NCI-H128 (cell line): Measurements from ENCODE around the gene BOLA2.
"Not testable (repeated sequence)": the region's sequence is repeated elsewhere in the genome, so short reads cannot be mapped to it uniquely, and the experiment has no call there.

Source experiments
- DNase-seq: peaks from one replicate; lab custom pipeline; 2025; ENCODE audit not compliant: unreplicated experiment; lab: John Stamatoyannopoulos, UW

Gene BOLA2

DNA sequence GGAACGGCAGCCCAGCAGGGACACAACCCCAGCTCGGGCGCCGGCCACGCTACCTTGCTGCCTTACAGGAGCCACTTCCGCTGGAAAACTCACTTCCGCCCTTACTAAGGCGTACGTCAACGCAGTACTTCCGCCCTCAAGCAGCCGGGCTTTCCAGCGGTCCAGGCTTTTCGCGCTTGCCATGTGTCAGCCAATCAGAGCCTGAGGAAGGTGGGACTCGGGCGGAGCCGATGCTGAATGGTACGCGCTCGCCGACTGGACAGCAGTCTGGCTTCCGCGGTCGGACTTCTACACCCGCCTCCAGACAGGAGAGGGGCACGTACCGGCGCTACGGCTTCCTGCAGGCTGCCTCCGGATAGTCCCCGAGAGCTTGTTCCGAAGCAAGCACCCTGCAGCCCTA lies at the start of gene BOLA2, which contains the start of gene SLX1B:
Gene BOLA2, minus strand, starts transcription at position 83 of the 400 bp plus-strand sequence. CDS start 98 bp downstream, outside the sequence.
Gene SLX1B, plus strand, starts transcription at position 265 of the 400 bp plus-strand sequence.
- not testable (repeated sequence) for DNase-seq

DNA sequence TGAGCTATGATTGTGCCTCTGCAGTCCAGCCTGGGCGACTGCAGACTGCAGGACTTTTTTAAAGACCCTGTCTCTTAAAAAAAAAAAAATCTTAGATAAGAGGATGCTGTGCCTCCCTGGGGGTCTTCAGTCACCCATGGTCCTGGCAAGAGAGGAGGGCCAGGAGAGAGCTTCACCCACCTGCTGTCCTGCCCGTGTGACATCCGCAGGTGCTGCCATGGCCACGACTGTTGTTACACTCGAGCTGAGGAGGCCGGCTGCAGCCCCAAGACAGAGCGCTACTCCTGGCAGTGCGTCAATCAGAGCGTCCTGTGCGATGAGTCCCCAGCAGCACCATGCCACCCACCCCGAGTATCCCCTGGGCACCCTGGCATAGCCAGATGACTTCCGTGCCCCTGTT lies 28.1 kb upstream of the BOLA2 start:
- not testable (repeated sequence) for DNase-seq

DNA sequence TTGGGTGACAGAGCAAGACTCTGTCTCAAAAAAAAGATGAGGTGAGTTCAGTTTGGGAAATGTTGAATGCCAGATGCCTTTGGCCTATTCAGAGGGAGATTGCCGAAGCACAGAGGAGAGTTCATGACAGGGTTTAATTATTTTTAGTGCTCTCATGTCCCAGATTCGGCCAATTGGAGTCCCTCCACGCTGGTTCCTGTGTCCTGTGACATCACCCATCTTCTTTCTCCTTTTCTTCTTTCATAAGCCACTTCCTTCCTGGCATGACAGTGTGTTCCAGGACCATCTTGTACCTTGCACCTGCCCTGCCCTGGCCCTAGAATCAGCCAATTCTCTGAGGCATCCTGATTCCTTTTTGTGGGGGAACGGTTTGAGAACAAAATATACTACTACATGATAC lies 17.9 kb upstream of the BOLA2 start:
- DNase-seq: not testable (repeated sequence)

DNA sequence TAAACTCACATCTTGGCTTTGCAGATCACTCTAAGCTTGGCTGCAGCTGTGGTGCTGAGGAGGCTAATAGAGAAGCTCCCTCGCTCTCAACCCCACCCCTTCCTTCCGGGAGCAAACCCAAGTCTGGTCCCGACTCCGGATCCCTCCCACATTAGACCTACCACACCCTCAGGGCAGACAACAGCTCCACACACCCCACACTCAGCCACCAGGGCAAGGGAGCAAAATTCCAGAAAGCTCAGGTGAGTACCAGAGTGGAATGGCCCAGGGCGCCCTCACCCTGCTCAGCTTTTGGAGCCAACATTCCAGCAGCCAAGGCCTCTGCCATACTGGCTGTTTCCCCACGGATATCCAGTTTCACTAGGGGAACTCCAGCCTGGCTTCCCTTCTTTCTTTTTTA lies 15.5 kb upstream of the BOLA2 start:
- not testable (repeated sequence) for DNase-seq

DNA sequence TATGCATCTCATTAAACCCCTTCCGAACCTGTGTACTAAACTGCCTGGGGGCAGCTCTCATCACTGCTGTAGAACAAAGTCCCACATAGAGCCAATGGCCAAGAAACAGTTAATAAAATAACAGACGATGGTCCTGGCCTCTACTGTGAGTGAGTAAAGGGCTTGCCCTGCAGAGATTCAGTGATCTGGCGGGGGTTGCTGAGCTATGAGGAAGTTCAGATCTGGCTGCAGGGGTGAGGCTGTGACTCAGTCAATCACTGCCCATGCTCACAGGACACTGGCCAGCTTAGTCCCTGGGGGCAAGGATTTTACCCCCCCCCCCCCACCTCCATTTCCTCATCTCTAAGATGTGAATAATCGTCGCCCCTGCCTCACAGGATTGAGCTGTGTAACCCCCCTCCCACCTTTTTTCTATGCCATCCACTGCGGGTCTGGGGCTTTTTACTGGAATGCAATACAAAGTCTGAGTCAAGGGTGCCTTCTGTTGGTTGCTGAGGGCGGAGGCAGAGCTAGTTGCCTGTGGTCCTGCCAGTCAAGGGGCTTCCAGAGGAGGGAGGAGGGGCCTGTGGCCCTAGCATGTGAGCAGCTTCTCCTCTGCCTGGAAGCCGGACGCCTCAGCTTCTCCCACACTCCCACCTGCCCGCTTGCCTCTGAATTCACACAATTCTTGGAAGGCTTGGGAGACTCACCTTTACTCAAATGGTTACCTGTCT lies 13.7 kb upstream of the BOLA2 start:
- DNase-seq: not testable (repeated sequence)

DNA sequence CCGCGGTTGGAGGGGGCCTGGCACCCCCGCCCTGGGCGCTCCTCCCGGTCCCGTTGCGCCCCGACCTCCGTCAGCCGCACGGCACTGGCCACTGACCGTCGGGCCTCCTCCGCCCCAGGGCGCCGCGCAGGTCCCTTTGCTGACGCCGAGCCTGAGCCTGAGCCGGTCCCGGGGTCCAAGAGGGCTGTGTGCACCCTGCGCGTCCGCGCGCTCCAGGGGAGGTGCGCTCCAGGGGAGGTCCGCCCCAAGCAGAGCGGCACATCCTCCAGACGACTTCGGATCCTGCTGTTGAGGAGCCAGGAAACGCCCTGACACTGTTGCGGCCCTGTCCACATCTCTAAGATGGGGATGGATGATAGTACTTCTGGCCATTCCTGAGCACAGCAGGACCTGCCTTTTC lies 12.8 kb upstream of the BOLA2 start:
- DNase-seq: not testable (repeated sequence)

DNA sequence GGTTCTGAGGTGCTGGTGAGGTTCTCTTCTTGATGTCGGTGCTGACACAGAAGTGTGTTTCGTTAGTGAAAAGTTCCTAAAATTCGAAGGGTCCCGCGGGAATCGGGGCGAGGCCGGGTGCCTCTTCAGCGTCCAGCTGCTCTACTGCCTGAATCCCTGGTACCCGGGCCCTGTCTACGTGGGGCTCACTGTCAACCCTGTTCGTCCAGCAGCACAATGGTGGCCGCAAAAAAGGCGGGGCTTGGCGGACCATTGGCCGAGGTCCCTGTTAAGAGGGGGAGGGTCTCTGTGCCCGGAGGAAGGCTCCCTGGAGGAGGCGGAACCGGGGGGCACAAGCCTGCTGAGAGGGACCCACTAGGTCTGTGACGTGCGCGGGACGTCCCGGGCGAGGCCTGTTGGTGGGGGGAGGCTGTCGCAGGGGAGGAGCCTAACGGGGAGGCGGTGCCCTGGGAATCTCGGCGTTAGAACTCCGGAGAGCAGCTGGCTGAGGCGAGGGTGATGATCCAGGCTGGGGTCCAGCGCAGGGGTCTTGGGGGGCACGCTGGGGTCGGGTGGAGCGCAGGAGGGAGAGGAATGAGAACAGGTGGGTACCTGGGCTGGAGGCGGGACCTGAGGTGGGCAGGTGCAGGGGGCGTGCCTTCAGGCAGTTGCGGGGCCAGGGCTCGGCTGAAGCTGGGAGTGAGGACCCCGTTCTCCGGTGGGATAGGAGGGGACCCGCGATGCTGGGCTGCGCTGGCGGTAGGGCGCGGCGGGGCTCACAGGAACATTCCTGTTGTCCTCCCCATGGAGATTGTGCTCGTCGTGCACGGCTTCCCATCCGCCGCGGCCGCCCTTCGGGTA lies 12.1 kb upstream of the BOLA2 start:
- DNase-seq: not testable (repeated sequence)

- not testable (repeated sequence) for DNase-seq
Observed at GRCh38 chr16:29460647-29461030, 6.5 kb upstream of the BOLA2 start.

GRCh38 chr16:29459706-29460646 lies 5.8 kb upstream of the BOLA2 start, which contains the start of gene SULT1A4:
Gene SULT1A4 (plus strand): TSS chr16:29459913. CDS start chr16:29461386, 1,473 bp downstream.
- not testable (repeated sequence) for DNase-seq

DNA sequence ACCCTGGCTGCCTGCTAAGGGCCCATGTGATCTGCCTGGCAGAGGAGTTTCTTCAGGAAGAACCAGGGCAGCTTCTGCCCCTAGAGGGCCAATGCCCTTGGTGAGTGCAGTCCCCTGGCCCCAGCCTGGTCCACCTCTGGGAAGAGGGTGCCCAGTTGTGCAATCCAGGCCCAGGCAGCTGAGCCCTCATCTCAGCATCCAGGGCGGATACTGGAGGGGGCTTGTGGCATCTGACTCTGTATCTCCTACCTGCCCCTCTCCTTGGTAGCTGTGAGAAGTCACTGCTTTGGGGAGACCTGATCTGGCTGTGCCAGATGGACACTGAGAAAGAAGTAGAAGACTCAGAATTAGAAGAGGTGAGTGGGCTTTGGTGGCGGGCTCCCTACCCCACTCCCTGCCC lies 3.5 kb upstream of the BOLA2 start:
- not testable (repeated sequence) for DNase-seq

GRCh38 chr16:29454828-29455227 lies 677 bp upstream of the BOLA2 start:
- not testable (repeated sequence) for DNase-seq

GRCh38 chr16:29453754-29454153 lies 397 bp downstream of the BOLA2 start:
- not testable (repeated sequence) for DNase-seq

DNA sequence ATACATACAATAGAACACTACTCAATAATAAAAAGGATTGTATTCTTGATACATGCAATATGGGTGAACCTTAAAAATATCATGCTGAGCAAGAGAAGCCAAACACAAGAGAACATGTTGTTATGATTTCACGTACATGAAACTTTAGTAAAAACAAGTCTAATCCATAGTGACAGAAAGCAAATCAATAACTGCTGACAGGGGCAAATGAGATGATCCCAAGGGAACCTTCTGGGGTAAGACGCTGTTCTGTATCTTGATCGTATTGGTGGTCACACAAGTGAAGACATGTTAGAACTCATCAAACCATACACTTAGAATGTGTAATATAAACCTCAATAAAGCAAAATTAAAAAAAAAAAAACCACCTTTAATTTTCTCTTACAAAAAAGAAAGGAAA lies 28.8 kb downstream of the BOLA2 start:
- DNase-seq: not testable (repeated sequence)

DNA sequence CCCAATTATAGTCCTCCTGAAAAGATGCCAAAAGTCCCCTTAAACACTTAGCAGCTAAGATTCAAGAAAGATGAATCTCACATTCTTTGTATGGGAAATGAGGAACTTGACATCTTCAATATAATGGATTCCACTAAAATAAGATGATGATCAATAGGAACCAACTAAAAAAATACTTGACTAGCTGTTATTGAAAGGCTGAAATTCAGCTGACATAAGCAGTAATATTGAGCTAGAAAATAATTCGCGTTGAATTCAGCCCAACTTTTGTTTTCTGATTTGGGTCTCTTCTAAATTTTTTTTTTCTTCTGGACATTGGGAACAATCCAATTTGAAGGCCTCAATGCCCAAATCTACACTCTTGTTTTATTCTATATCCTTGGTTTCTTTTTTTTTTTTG lies 30.6 kb downstream of the BOLA2 start:
- DNase-seq: not testable (repeated sequence)

DNA sequence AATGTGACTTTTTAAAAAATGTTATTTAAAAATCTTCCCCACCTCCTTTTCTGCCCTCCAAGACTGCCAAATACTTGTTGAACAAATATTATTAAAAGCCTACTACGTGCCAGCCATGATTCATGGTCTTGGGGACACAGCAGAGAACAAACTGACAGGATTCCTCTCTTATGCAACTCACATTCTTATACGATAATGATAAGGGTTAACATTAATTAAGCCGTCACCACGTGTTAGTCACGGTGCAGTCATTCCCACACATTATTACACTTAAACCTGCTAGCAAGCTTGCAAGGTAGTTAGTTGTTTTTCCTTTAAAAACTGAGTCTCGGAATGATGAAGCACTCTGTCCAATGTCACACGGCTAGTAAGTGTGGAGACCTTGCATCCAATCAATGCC lies 48.9 kb downstream of the BOLA2 start:
- not testable (repeated sequence) for DNase-seq
